HepG2 (cell line): ENCODE results near the gene RARA. TPM values are rescaled to one million over a fixed set of nuclear protein-coding genes. Genes with fewer than 3 reads are reported as not detected.

Experiments used
- DBP ChIP-seq: sonication (generic); formaldehyde crosslinking; IDR thresholded peaks from 2 replicates; pipeline ENCODE4 v1.4.0; 2020; ENCODE audit warnings: missing genetic modification reagents; ENCODE audit errors: not compliant biosample characterization
- HNRNPL ChIP-seq: fragments of 200-400 bp; formaldehyde crosslinking; IDR thresholded peaks from 2 replicates; pipeline ENCODE4 v1.6.1; 2017; ENCODE audit warnings: mild to moderate bottlenecking, low read depth, low read length
- JUND ChIP-seq: sonication (generic); formaldehyde crosslinking; IDR thresholded peaks from 2 replicates; pipeline ENCODE4 v1.8.0; 2022; ENCODE audit warnings: mild to moderate bottlenecking, missing genetic modification reagents
- MAZ ChIP-seq, 2 experiments: sonication (generic) in 1 of 2; formaldehyde crosslinking in 1 of 2; IDR thresholded peaks; 2 replicates each; pipeline versions ENCODE4 v1.5.0 to v1.6.1; 2012 to 2020; ENCODE audit warnings: low read depth in 2 of 2, mild to moderate bottlenecking in 2 of 2, borderline replicate concordance in 1 of 2, improper control_type of control experiment in 1 of 2, low read length in 1 of 2, missing genetic modification reagents in 1 of 2, moderate library complexity in 1 of 2
- NCOA1 ChIP-seq: sonication (generic); formaldehyde crosslinking; IDR thresholded peaks from 2 replicates; pipeline ENCODE4 v1.9.0; 2021; ENCODE audit warnings: missing genetic modification reagents
- PRDM15 ChIP-seq: sonication (generic); formaldehyde crosslinking; IDR thresholded peaks from 2 replicates; pipeline ENCODE4 v1.4.0; 2020; ENCODE audit warnings: missing genetic modification reagents
- PRPF4 ChIP-seq: fragments of 200-400 bp; formaldehyde crosslinking; IDR thresholded peaks from 2 replicates; pipeline ENCODE4 v1.6.1; 2016; ENCODE audit warnings: low read length, low read depth; ENCODE audit not compliant: poor library complexity, severe bottlenecking
- RAD51 ChIP-seq: fragments of 450-650 bp; IDR thresholded peaks from 2 replicates; pipeline ENCODE4 v1.6.1; 2016; ENCODE audit warnings: borderline replicate concordance
- RBFOX2 ChIP-seq: fragments of 200-400 bp; formaldehyde crosslinking; IDR thresholded peaks from 2 replicates; pipeline ENCODE4 v1.6.1; 2017; ENCODE audit warnings: low read depth, mild to moderate bottlenecking, low read length
- RFXAP ChIP-seq: sonication (generic); formaldehyde crosslinking; IDR thresholded peaks from 2 replicates; pipeline ENCODE4 v1.4.0; 2020; ENCODE audit warnings: missing genetic modification reagents, borderline replicate concordance
- SMARCC2 ChIP-seq: fragments of 450-650 bp; IDR thresholded peaks from 2 replicates; pipeline ENCODE4 v1.6.1; 2017; ENCODE audit warnings: antibody characterized with exemption, mild to moderate bottlenecking
- TEAD2 ChIP-seq: sonication (generic); formaldehyde crosslinking; IDR thresholded peaks from 2 replicates; pipeline ENCODE4 v1.9.0; 2021; ENCODE audit warnings: missing genetic modification reagents
- TFDP1 ChIP-seq: IDR thresholded peaks from 2 replicates; pipeline ENCODE4 v1.6.1; 2016; ENCODE audit warnings: missing compliant biosample characterization, missing genetic modification reagents, borderline replicate concordance
- ZBTB7A ChIP-seq: sonication (generic); formaldehyde crosslinking; IDR thresholded peaks from 2 replicates; pipeline ENCODE4 v1.8.0; 2022; ENCODE audit warnings: mild to moderate bottlenecking, missing genetic modification reagents
- ZNF296 ChIP-seq: sonication (generic); formaldehyde crosslinking; conservative IDR thresholded peaks from 2 replicates; pipeline ENCODE4 v1.5.0; 2020; ENCODE audit warnings: mild to moderate bottlenecking, missing genetic modification reagents
- ZNF317 ChIP-seq: sonication (generic); formaldehyde crosslinking; IDR thresholded peaks from 2 replicates; pipeline ENCODE4 v1.5.0; 2020; ENCODE audit warnings: mild to moderate bottlenecking, missing genetic modification reagents
- ZNF430 ChIP-seq: sonication (generic); formaldehyde crosslinking; IDR thresholded peaks from 2 replicates; pipeline ENCODE4 v1.9.0; 2021; ENCODE audit warnings: mild to moderate bottlenecking, missing genetic modification reagents
- ZNF577 ChIP-seq: sonication (generic); formaldehyde crosslinking; IDR thresholded peaks from 2 replicates; pipeline ENCODE4 v1.4.0; 2020; ENCODE audit warnings: mild to moderate bottlenecking, low read depth, missing genetic modification reagents, borderline replicate concordance
- ZNF619 ChIP-seq: sonication (generic); formaldehyde crosslinking; IDR thresholded peaks from 2 replicates; pipeline ENCODE4 v1.4.0; 2020; ENCODE audit warnings: mild to moderate bottlenecking, missing genetic modification reagents
- ZNF749 ChIP-seq: sonication (generic); formaldehyde crosslinking; IDR thresholded peaks from 2 replicates; pipeline ENCODE4 v1.8.0; 2022; ENCODE audit warnings: mild to moderate bottlenecking, missing genetic modification reagents, moderate library complexity, borderline replicate concordance
- ZNF761 ChIP-seq: sonication (generic); formaldehyde crosslinking; conservative IDR thresholded peaks from 2 replicates; pipeline ENCODE4 v1.4.0; 2020; ENCODE audit warnings: mild to moderate bottlenecking, missing genetic modification reagents
- polyA plus RNA-seq, 8 experiments: library from polyadenylated mRNA; depleted of rRNA in 3 of 8; stranded (reverse) in 7 of 8; unstranded in 1 of 8; fragments of >200 nt; fragmentation: Illumina TruSeq in 4 of 8; extraction: Trizol in 4 of 8; gene quantifications; 2 replicates each; pipeline versions ENCODE4 v1.2.1 to v1.2.3, GENCODE V29; 2011 to 2016; ENCODE audit warnings: low read depth in 4 of 8, missing spikeins in 1 of 8, mixed read lengths in 1 of 8; ENCODE audit not compliant: insufficient read depth in 1 of 8
- total RNA-seq, 5 experiments: library from RNA; depleted of rRNA; stranded (reverse); fragments of >200 nt; fragmentation: Illumina TruSeq; extraction: Trizol; gene quantifications; 2 replicates each; pipeline ENCODE4 v1.2.3, GENCODE V29; 2016; ENCODE audit warnings: low read depth in 1 of 5

RARA gene
- total and polyA plus RNA-seq, 2 of the 13 experiments (the other 11 are each of a cell fraction or from before 2014, with no cell fraction given), result 6.4 to 8.6 TPM

GRCh38 chr17:40316571-40317344, 7.8 kb downstream of the RARA start (continued):
- TF ChIP-seq PRDM15, result peak; percentile 95
- peak; percentile 27; the same call in 1 of the 2 replicates for TF ChIP-seq ZNF619 (CRISPR knock-in tag)
- TF ChIP-seq ZBTB7A, result peak; percentile 4; the same call in 1 of the 2 replicates
- TF ChIP-seq ZNF296 (CRISPR knock-in tag), result no peak
- TF ChIP-seq ZNF749 (CRISPR knock-in tag), result no peak
- no peak for TF ChIP-seq PRPF4
- TF ChIP-seq RAD51, result no peak
- TF ChIP-seq ZNF577 (CRISPR knock-in tag), result no peak
- TF ChIP-seq SMARCC2, result no peak
- no peak for TF ChIP-seq TEAD2 (CRISPR knock-in tag)
- peak; percentile 76; the same call in 1 of the 2 replicates for TF ChIP-seq JUND (CRISPR knock-in tag)
- peak; percentile 70; the same call in 1 of the 2 replicates for TF ChIP-seq MAZ (IDR thresholded peaks at IDR 0.05; ENCODE audit: borderline replicate concordance, low read depth, low read length)
- peak; percentile 71 for TF ChIP-seq MAZ (CRISPR knock-in tag; IDR thresholded peaks at IDR 0.05; ENCODE audit: low read depth)
- no peak; the same call in 1 of the 2 replicates for TF ChIP-seq RFXAP (CRISPR knock-in tag)
- no peak for TF ChIP-seq NCOA1
- peak; percentile 91; the same call in 1 of the 2 replicates for TF ChIP-seq TFDP1 (CRISPR knock-in tag)
- peak; percentile 61; the same call in 1 of the 2 replicates for TF ChIP-seq HNRNPL
- no peak for TF ChIP-seq DBP (CRISPR knock-in tag)
- no peak for TF ChIP-seq RBFOX2
- peak; percentile 51; the same call in 1 of the 2 replicates for TF ChIP-seq ZNF761
- peak; percentile 33; the same call in 1 of the 2 replicates for TF ChIP-seq ZNF430
- TF ChIP-seq ZNF317 (CRISPR knock-in tag), result peak; percentile 52; the same call in 1 of the 2 replicates
